Measurements from ENCODE around the gene UNC45B. TPM values are rescaled to one million over a fixed set of nuclear protein-coding genes. Genes with fewer than 3 reads are reported as not detected.
"Not testable (repeated sequence)": the region's sequence is repeated elsewhere in the genome, so short reads cannot be mapped to it uniquely, and the experiment has no call there.

The UNC45B gene
- total RNA-seq, 1 donor: not detected

DNA sequence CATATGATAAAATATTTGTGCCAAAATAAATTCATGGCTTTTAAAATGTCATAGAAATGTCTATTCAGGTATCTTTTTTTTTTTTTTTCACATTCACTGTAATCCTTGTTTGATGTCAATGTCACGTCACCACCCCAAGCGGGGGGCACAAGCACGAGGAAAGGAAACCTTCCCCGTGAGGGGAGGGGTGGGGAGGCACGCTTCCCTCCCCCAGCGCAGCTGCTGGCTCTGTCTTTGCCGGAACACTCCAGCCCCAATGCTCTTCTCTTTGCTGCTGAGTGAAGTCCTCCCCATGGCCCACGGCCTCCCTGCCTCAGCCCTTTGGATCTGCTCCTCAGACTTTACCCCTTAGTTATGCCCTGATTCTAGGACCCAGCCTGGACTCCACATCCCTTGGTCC lies 45.1 kb downstream of the UNC45B start:
- TF ChIP-seq, protein P1, sequence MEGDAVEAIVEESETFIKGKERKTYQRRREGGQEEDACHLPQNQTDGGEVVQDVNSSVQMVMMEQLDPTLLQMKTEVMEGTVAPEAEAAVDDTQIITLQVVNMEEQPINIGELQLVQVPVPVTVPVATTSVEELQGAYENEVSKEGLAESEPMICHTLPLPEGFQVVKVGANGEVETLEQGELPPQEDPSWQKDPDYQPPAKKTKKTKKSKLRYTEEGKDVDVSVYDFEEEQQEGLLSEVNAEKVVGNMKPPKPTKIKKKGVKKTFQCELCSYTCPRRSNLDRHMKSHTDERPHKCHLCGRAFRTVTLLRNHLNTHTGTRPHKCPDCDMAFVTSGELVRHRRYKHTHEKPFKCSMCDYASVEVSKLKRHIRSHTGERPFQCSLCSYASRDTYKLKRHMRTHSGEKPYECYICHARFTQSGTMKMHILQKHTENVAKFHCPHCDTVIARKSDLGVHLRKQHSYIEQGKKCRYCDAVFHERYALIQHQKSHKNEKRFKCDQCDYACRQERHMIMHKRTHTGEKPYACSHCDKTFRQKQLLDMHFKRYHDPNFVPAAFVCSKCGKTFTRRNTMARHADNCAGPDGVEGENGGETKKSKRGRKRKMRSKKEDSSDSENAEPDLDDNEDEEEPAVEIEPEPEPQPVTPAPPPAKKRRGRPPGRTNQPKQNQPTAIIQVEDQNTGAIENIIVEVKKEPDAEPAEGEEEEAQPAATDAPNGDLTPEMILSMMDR (IDR thresholded peaks at IDR 0.05; ENCODE audit: insufficient read depth, low read length): no peak
- DNase-seq (ENCODE audit: low read depth): no peak
- H3K4me3 ChIP-seq (ENCODE audit: low read depth, low read length): no peak overlapping the region

DNA sequence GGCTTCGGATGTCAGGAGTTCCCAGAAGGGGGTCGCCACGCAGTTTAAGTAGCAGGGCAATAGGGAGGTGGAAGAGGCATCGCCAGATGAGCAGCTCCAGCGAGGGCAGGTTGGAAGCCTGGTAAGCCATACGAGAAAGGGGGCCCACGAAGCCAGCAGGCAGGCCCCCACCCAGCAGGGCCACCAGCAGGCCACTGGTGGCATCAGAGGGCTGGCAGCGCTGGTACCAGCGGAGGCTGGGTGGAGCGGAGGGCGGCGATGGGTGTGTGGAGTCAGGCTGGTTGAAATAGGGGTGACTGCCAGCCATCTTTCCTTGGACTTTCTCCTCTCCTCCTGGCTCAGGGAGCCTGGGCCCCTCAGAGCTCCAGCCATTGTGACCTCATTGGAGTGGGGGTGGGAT lies 46.4 kb downstream of the UNC45B start, which contains the start of gene SLC35G3:
Gene SLC35G3, minus strand, starts transcription at position 393 of the 400 bp plus-strand sequence. Its CDS starts 86 bp downstream, at position 307.
- DNase-seq (ENCODE audit: low read depth); H3K4me3 ChIP-seq (ENCODE audit: low read depth, low read length): not testable (repeated sequence)

DNA sequence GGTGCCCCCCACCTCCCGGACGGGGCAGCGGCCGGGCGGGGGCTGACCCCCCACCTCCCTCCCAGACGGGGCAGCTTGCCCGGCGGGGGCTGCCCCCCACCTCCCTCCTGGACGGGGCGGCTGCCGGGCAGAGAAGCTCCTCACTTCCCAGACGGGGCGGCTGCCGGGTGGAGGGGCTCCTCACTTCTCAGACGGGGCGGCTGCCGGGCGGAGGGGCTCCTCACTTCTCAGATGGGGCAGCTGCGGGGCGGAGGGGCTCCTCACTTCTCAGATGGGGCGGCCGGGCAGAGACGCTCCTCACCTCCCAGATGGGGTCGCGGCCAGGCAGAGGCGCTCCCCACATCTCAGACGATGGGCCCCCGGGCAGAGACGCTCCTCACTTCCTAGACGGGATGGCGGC lies 47.4 kb downstream of the UNC45B start:
- DNase-seq (ENCODE audit: low read depth); H3K4me3 ChIP-seq (ENCODE audit: low read depth, low read length): not testable (repeated sequence)

DNA sequence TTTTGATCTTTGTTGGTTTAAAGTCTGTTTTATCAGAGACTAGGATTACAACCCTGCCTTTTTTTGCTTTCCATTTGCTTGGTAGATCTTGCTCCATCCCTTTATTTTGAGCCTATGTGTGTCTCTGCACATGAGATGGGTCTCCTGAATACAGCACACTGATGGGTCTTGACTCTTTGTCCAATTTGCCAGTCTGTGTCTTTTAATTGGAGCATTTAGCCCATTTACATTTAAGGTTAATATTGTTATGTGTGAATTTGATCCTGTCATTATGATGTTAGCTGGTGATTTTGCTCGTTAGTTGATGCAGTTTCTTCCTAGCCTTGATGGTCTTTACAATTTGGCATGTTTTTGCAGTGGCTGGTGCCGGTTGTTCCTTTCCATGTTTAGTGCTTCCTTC lies 55.0 kb downstream of the UNC45B start:
- not testable (repeated sequence) for H3K4me3 ChIP-seq (ENCODE audit: low read depth, low read length); DNase-seq (ENCODE audit: low read depth)

DNA sequence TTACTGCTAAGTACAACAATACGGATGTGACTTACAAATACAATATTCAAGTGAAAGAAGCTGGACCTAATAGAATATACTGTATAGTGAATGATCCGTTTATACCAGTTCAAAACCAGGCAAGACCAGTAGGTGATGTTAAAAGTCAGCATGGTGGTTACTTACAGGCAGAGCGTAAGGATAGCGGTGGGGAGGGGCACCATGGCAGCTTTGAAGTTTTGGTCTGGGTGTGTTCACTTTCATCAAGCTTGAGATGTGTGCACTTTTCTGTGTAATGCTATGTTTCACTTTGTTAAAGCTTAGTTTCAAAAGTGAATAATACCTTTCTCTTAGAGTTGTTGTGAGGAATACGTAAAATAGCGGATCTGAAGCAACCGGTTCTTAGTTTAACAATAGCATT lies 63.1 kb downstream of the UNC45B start:
- TF ChIP-seq, protein P1 (IDR thresholded peaks at IDR 0.05; ENCODE audit: insufficient read depth, low read length): no peak

DNA sequence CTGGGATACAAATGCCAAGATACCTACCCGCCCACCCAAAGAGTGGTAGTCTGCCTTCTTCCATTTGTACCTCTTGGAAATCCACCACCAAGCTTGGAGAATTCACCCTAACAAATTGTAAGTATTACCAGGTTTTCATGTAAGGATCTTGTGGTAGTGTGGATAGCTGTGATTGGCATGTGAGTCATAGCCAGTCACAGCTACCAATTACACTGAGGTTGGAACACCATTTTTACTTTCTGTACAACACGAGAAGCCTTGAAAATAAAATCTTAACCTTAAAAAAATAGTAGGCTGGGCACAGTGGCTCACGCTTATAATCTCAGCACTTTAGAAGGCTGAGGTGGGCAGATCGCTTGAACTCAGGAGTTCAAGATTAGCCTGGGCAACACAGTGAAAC lies 65.1 kb downstream of the UNC45B start:
- no peak overlapping the region for H3K4me3 ChIP-seq (ENCODE audit: low read depth, low read length)
- TF ChIP-seq, protein P1 (IDR thresholded peaks at IDR 0.05; ENCODE audit: insufficient read depth, low read length): no peak
- no peak for DNase-seq (ENCODE audit: low read depth)

More for the DNA sequence above, 63.1 kb downstream of the UNC45B start:
- no peak for DNase-seq (ENCODE audit: low read depth)
- no peak overlapping the region for H3K4me3 ChIP-seq (ENCODE audit: low read depth, low read length)

DNA sequence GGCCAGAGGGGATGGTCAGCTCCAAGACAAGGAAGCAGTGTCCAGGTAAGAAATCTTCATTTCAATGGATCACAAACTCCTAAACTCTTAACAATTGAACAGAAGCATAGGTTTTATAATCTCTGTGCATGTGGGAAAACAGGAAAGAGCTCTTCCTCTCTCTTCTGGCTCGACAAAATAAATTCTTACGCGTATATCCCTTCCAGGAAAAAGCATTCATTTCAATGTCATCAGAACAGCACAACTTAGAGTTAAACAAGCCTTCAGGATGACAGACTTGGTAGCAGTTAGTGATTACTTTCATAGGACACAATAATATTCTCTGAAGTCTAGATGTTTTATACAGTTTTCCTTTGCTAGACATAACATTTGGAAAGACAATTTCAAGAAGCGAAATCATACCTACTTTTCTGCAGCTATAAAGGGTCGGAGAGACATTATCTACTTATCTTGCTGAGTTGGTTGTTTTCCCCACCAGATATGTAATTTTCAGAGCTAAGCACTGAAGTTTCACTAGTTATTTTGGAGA lies 65.9 kb downstream of the UNC45B start:
- no peak overlapping the region for H3K4me3 ChIP-seq (ENCODE audit: low read depth, low read length)
- TF ChIP-seq, protein P1 (IDR thresholded peaks at IDR 0.05; ENCODE audit: insufficient read depth, low read length): no peak
- no peak for DNase-seq (ENCODE audit: low read depth)

DNA sequence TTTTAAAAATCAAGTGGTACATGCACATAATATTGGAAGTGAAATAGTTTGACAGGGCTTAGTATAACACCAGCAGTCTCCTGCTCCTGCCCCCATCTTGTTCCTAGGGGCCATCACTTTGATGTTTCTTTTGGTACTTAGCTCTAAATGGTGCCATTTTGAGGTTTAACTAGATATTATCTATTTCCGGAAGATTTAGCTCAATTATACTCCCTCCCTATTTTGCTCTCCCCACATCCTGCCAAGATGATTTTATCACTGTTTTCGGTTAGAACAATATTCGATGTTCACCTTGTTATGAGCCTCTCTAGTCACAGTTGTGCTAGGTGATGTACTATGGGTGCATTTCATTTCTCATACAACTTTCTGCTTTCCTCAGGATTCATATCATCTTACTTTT lies 66.6 kb downstream of the UNC45B start:
- DNase-seq (ENCODE audit: low read depth): no peak

More for the DNA sequence above, 66.6 kb downstream of the UNC45B start:
- no peak overlapping the region for H3K4me3 ChIP-seq (ENCODE audit: low read depth, low read length)
- TF ChIP-seq, protein P1 (IDR thresholded peaks at IDR 0.05; ENCODE audit: insufficient read depth, low read length): no peak
